ENCODE measurements around the gene AFF1.
A peak's percentile ranks its signal among the peaks of the same experiment; 100 is the strongest.

AFF1 gene

GRCh38 chr4:86934771-86935565 lies at the start of gene AFF1:
TSS of gene AFF1 (plus strand) at chr4:86935011. CDS start at chr4:86948534, 13,523 bp downstream.
- peak; percentile 91 for DNase-seq

DNA sequence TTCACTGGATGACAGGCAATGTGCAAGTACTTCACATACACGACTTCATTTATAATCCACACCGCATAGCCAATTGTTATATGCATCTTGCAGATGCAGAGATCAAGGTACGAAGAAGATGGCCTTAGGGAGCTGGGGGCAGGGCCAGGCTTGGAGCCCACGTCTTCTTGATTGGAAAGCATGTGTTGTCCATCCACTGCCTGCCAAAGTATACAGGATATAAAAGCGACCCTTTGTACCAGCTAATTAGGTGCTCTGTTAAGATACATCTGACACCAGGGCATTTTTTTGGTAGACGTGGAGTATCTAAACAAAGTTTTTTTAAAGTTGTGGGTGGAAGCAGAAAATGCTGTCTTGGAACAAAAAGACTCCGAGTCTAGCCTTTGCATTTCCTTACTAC lies 44.0 kb upstream of the AFF1 start:
- DNase-seq = no peak

DNA sequence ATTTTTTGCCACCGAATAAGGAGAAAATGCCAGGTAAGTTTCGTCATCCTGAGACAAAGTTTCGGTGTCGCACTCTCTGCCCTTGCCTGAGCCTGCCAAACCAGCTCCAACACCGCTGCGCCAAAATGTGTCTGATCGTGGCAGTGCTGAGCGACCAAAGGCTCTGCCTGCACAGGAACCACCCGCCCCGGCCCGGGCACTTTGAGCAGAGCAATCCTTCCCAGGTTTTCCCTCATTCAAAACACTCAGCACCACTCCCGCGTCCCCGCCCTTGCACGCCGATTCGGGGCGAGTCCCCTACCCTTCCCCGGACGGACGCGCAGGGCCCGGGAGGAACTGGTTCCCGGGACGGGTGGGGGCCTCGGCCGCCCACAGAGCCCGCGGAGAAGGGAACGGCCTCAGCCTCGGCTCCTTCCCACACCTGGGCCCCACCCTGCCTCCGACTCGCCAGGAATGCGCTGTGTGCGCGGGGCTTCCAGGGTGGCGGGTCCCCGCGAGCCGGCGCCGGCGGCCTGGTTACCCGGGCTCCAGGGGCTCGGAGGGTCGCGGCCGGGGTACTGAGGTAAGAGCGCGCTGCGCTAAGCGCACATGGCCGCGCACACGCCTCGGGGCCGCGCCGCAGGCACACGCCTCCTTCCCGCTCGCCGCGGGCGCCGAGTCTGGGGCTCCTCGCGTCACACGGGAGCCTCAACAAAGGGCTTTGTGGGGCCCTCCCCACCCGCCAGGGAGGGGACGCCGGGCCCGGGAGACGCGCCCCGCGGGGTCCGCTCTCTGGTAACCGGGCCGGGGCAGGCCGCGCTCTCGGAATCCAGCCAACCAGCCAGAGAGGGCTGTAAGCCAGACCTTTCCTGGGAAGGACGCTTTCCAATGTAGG lies 42.8 kb upstream of the AFF1 start, which contains the start of gene C4orf36:
TSS of gene C4orf36 (minus strand) at position 661 of the 874 bp plus-strand sequence. CDS start 902 bp downstream, outside the sequence.
- peak; percentile 59 for DNase-seq

DNA sequence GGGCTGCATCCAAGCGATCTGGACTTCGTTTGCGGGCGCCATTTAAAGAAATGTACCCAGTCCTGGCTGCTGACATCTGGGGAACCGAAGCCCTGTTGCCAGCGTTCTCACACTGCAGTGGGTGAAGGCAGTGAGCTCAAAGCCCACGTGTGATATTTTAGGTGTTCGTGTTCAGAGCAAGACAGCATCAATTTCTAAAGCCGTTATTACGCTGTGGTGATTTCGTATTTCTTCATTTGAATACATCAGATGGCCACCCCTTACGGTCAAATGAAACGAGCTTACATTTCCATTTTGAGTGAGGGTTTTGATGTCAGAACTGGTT lies 42.2 kb upstream of the AFF1 start:
- no peak for DNase-seq

DNA sequence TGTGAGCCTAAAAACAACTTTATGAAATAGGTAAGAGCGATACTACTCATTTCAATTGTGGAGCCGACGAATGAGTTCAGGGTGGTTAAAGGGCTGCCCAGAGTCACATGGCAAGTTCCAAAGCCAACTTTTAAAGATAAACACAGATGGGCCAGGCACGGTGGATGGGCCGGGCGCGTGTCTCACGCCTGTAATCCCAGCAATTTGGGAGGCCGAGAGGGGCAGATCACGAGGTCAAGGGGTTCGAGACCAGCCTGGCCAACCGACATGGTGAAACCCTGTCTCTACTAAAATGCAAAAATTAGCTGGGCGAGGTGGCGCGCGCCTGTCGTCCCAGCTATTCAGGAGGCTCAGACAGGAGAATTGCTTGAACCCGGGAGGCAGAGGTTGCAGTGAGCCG lies 41.7 kb upstream of the AFF1 start:
- DNase-seq = no peak

- peak; percentile 50 for DNase-seq
Observed at GRCh38 chr4:86894455-86894854, 40.4 kb upstream of the AFF1 start.

DNA sequence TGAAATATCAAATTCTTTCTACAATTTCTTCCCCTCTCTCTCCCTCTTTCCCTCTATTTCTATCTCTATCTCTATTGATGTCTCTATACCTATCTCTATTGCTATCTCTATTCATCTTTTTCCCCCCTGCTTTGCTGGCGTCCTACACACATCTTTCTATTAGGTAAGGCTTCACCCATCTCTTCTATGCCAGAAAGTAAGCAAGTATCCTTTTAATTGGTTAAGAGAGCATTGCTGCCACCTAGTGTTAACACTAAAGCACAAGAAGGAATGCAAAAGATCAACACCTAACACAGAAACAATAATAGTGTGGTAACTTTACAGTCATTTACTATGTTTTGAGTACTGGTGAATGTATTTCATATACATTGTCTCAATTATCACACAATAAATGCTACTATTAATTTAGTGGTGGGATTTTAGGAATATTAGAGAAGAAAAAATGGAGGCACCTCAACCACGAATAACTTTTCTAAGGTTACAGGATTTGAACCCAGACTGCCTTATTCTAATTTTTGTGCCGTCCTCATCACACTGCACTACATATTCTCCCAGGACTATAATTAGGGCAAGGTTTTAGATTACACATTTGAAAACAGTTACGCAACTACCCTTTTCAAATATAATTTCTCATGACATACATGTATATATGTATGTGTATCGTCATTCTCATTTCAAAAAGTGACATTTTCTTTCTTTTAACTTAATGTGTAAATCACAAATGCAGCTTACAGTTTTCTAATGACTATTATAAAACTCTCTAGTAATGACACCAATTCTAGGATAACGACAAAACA lies 38.9 kb upstream of the AFF1 start:
- peak; percentile 78 for DNase-seq

GRCh38 chr4:86896596-86896995 lies 38.2 kb upstream of the AFF1 start:
- DNase-seq = peak; percentile 24

DNA sequence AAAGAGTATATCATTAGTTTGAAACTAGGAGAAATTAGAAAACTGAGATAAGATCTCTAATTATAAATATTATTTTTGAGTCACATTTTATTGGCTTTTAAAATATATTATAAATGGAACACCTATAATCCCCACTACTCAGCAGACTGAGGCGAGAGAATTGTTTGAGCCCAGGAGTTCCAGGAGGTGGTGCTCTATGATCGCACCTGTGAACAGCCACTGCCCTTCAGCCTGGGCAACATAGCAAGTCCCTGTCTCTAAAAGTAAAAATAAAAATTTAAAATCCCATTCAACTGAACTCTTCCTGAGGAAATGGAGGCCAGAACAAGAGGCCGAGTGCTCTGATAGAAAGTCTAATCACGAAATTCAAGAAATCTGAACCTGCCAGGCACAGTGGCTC lies 36.2 kb upstream of the AFF1 start:
- DNase-seq = no peak

DNA sequence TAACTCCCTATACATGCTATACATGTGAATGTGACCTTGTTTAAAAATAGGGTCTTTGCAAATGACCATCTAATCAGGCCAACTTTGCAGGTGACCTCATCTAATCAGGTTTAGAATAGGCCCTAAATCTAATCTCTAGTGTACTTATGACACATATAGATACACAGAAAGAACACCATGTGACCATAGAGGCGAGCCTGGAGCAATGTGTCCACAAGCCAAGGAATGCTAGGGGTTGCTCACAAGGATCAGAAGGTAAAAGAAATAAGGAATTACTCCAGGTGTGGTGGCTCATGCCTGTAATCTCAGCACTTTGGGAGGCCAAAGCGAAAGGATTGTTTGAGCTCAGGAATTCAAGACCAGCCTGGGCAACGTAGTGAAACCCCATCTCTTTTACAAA lies 32.9 kb upstream of the AFF1 start:
- DNase-seq = no peak

DNA sequence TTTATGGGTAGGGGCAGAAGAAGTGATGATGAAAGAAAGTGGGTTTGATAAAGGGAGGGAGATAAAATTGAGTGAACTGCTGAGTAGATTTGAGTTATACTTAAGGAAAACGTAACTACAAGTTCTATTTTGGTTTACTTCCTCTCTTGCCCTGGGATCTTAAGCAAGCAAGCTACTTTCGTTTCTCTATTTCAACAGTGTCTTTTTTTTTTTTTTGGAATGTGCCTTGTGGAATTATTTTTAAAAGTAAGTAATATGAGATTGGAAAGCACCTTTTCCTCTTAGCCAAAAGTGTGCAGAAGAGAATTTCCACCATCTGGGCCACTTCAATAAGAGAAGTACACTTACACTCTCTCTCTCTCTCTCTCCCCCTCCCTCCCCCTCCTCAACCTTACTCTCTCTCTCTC lies 26.6 kb upstream of the AFF1 start:
- peak; percentile 26 for DNase-seq

DNA sequence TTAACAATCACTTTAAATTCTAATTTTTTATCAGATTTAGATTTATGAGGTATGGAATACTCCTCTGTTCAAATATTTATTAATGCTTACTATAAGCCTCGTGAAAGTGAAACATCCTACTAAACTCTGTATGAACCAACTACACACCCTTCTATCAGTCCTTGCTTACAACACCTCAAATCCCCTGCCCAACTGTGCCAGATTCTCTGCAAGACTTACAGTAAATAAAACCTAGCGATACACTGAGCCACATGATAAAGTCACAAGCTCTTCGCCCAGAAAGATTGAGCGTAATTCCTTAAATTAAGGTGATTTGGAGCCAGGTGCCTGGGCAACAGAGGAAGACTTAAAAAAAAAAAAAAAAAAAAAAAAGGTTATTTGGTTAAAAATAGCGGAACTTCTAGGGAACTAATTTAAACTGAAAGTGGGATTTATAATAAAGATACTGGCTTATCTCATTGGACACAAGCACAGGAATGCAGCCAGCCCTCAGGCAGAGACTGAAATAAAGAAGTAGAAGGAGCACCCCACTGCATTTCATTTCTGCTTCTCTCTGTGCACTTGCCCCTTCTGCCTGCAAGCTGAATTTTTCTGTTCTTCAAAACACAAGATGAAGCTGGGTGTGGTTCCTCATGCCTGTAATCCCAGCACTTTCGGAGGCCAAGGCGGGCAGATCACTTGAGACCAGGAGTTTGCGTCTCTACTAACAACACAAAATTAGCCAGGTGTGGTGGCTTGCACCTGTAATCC lies 25.1 kb upstream of the AFF1 start:
- no peak for DNase-seq

DNA sequence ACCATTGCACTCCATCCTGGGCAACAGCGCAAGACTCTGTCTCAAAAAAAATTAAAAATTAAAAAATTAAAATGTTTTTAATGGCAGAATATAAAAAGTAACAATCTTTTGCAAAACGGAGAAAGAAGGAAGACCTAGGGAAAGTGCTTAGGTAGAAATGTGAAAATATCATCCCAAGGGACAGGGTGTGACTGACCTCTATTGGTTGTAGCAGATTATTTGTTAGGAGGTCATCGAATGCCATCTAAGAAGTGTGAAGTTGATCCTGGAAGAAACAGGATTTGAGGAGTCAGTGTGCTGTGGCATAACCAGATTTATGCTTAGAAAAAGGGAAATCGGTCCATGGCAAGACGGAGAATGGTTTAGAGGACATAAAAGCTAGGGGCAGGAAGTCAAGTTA lies 24.4 kb upstream of the AFF1 start:
- DNase-seq = no peak

GRCh38 chr4:86910820-86911684 lies 23.8 kb upstream of the AFF1 start:
- DNase-seq = no peak

DNA sequence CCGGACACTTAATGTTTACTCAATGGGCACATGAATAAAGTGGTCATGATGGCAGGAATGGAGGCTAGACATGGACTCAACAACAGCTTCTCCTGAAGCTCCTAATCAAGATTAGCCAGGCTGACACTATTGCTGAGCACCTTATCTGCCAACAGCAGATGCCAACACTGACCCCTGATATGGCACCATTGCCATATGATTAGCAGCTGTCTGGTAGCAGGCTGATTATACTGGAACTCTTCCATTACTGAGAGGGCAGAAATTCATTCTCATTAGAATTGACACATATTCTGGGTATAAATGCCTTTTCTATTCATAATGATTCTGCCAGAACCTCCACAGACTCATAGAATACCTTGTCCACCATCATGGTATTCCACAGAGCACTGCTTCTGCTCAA lies 18.4 kb upstream of the AFF1 start:
- DNase-seq = no peak

DNA sequence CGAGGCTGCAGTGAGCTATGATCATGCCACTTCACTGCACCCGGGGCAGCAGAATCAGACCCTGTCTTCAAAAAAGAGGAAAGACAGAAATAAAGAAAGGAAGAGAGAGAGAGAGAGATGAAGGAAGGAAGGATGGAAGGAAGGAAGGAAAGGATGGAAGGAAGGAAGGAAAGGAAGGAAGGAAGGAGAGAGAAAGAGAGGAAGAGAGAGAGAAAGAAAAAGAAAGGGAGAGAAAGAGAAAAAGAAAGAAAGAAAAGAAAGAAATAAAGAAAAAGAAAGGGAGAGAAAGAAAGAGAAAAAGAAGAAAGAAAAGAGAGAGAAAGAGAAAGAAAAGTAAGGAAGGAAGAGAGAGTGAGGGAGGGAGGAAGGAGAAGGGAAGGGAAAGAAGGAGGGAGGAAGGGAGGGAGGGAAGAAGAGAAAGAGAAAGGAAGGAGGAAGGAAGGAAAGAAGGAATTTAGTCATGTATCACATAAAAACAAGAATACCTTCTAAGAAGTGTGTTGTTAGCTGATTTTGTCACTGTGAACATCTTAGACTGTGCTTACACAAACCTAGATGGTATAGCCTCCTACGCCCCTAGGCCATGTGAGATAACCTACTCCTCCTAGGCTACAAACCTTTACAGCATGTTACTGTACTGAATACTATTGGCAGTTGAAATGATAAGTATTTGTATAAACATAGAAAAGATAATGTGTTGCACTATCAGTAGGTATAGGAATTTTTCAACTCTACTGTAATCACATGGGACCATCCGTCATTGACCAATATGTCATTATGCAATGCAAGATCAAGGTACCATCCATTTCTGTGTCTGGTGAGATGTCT lies 17.4 kb upstream of the AFF1 start:
- no peak for DNase-seq

GRCh38 chr4:86918539-86919072 lies 16.2 kb upstream of the AFF1 start:
- peak; percentile 70 for DNase-seq

- peak; percentile 31 for DNase-seq
Observed at GRCh38 chr4:86919561-86920223, 15.1 kb upstream of the AFF1 start.

GRCh38 chr4:86921608-86922252 lies 13.1 kb upstream of the AFF1 start:
- no peak for DNase-seq

Measured in fibroblast of skin of right quadriceps (primary cell).